ENCODE measurements around the gene CYP19A1.

DNA sequence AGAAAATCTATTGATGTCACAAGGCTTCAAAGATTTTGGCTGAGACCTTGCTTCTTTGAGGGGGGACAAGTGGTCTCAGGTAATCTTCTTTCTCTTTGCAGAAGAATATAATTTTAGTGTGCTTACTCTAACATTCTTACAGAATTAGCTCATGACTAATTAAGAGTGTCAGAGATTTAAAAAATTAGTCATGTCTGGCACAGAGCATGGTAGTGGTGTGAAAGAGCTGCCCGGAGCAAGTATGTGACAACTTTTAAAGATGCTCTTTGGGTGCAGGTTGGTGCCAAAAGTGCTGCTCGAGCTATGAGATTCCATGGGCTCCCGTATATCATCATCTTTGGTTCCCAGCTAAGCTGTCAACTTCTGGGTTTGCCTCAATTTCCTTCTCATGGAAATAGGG lies 31.1 kb downstream of the CYP19A1 start:
- no peak for TF ChIP-seq POLR2AphosphoS5 (IDR thresholded peaks at IDR 0.05; ENCODE audit: low read depth, low read length)
- TF ChIP-seq, protein P1, sequence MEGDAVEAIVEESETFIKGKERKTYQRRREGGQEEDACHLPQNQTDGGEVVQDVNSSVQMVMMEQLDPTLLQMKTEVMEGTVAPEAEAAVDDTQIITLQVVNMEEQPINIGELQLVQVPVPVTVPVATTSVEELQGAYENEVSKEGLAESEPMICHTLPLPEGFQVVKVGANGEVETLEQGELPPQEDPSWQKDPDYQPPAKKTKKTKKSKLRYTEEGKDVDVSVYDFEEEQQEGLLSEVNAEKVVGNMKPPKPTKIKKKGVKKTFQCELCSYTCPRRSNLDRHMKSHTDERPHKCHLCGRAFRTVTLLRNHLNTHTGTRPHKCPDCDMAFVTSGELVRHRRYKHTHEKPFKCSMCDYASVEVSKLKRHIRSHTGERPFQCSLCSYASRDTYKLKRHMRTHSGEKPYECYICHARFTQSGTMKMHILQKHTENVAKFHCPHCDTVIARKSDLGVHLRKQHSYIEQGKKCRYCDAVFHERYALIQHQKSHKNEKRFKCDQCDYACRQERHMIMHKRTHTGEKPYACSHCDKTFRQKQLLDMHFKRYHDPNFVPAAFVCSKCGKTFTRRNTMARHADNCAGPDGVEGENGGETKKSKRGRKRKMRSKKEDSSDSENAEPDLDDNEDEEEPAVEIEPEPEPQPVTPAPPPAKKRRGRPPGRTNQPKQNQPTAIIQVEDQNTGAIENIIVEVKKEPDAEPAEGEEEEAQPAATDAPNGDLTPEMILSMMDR (IDR thresholded peaks at IDR 0.05), result no peak
